Omental fat pad (tissue), 4 donors: Measurements from ENCODE around the gene HLA-F. TPM values are rescaled to one million over a fixed set of nuclear protein-coding genes. Genes with fewer than 3 reads are reported as not detected.

ENCODE experiments used
- ATAC-seq: fragments of 150-250 bp; one replicate; pipeline ENCODE4 v1.9.1; 2016; ENCODE audit warnings: mild to moderate bottlenecking, moderate library complexity; ENCODE audit not compliant: low FRiP score
- DNase-seq: peaks from one replicate; pipeline ENCODE4 v3.0.0-alpha.2; 2019; ENCODE audit warnings: low spot score
- total RNA-seq, 4 donors: library from RNA; depleted of rRNA; stranded (reverse); fragments of >200 nt; gene quantifications; one replicate each; pipeline ENCODE4 v1.1.0, GENCODE V29; 2016
- TF ChIP-seq, protein P1 (sequence below), 3 donors: fragments of 450-650 bp; IDR thresholded peaks; one replicate each; pipeline ENCODE4 v1.5.1; 2016 to 2017; ENCODE audit warnings: antibody characterized with exemption in 3 of 3, mild to moderate bottlenecking in 3 of 3, moderate library complexity in 2 of 3

The HLA-F gene
- total RNA-seq, 4 donors from 2014 or later, result 44.0 to 211 (median 76.3) TPM

DNA sequence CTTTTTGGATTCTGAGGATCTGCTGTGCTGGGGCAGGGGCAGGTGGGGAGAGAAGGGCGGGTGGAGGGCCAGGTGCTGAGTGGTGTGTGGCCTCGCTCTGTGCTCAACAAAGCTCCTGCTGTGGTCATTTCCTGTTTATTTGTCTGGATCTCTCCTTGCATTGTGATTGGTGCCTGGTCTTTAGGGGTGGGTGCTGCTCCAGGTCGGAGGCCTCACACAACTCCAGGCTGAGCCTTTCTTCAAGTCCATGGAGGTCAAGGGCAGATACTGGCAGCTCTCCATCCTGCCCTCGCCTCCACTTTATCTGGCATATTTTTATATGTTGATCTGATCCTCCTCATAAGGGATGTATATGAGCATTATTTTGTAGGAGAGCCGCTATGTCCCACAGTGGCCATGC is 36.2 kb downstream of the HLA-F start:
- TF ChIP-seq, protein P1, sequence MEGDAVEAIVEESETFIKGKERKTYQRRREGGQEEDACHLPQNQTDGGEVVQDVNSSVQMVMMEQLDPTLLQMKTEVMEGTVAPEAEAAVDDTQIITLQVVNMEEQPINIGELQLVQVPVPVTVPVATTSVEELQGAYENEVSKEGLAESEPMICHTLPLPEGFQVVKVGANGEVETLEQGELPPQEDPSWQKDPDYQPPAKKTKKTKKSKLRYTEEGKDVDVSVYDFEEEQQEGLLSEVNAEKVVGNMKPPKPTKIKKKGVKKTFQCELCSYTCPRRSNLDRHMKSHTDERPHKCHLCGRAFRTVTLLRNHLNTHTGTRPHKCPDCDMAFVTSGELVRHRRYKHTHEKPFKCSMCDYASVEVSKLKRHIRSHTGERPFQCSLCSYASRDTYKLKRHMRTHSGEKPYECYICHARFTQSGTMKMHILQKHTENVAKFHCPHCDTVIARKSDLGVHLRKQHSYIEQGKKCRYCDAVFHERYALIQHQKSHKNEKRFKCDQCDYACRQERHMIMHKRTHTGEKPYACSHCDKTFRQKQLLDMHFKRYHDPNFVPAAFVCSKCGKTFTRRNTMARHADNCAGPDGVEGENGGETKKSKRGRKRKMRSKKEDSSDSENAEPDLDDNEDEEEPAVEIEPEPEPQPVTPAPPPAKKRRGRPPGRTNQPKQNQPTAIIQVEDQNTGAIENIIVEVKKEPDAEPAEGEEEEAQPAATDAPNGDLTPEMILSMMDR (IDR thresholded peaks at IDR 0.05), result no peak
- no peak for DNase-seq
- no peak for ATAC-seq

DNA sequence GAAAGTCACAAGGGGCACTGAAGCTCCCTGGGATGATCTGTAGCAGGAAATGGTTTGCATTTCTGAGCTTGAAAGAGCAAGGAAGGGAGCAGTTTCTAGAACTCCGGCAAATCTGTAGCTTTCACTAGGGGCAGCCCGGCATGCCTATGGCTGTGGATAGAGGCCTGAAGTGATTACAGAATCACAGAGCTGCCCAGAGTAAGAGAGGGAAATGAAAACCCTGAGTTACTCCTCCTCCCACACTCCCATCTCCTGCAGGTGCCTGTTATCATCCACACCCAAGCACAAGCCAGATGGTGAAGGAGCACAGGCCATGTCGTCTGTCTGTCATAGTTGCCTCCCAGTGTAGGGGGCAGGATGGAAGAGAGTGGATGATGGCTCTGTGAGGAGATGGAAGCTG is 37.1 kb downstream of the HLA-F start:
- TF ChIP-seq, protein P1 (IDR thresholded peaks at IDR 0.05), result no peak
- DNase-seq (no peak), ATAC-seq (no peak)

DNA sequence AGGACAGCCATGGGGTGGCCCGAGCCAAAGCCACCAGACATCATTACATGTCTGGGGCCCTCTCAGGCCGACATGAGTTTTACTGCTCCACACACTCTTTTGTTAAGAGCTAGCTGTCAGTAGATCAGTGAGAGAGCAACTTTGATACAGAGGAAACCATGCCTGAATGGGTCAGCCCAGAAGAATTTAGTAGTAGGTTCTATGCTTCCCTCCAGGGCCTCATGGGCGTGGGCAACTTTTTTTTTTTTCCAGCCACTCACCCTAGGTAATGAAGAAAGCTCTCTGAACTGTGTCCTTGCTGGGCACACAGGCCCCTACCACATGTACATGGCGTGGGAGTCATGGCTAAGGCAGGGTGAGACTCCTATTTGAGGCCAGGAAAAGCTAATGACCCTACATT is 38.8 kb downstream of the HLA-F start:
- ATAC-seq (no peak), DNase-seq (no peak)
- TF ChIP-seq, protein P1 (IDR thresholded peaks at IDR 0.05), result no peak

DNA sequence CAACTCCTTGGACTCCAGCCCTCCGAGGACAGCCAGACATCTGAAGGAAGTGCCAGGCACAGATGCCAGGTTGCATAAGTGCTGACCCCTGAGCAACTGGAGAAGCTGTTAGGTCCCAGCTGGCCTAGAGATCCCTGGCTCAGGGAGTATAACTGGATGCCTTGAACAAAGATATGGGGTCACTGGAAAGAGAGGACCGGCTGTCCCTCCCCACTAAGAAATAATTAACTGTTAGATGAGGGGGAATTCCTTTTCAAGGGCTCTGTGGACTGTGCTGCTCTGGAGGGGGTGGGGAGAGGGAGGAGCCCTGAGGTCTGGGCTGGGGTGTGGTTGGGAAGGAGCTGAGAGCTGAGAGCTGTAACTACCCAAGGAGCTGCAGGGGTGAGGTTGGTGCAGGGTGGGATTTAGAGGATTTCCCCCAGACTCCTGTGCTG is 39.6 kb downstream of the HLA-F start:
- ATAC-seq, result no peak
- no peak for DNase-seq
- TF ChIP-seq, protein P1 (IDR thresholded peaks at IDR 0.05), result no peak

DNA sequence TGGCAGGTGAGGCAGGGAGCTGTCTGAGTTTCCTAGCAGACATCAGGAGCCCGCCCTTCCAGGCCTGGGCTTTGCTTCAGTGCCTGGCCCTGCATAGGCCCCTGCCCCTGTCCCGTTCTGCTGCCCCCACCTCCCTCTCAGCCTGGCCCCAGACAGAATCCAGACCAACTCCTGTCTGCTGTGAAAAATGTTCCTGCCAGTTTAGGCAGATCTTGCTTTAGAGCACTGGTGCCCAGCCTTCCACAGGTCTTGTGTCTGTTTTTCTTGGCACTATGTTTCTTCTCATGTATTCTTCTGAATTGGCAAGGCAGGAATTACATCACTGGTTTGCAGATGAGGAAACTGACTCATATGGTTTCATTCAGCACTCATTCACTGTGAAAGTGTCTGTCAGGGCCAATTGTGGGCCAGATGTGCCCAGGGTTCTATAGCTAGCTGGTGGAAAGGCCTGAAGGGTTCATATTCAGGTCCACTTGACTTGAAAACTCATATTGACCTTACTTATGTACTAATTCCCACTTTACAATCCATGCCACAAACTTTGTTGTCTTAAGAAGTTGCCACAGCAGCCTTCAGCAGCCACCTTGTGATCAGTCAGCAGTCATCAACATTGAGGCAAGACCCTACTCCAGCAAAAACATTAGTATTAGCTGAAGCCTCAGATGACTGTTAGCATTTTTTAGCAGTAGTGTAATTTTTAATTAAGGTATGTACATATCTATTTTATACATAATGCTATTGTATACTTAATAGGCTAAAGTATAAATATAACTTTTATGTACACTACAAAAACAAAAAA is 40.5 kb downstream of the HLA-F start:
- TF ChIP-seq, protein P1 (IDR thresholded peaks at IDR 0.05), result no peak
- DNase-seq (no peak), ATAC-seq (peak; percentile 18)

DNA sequence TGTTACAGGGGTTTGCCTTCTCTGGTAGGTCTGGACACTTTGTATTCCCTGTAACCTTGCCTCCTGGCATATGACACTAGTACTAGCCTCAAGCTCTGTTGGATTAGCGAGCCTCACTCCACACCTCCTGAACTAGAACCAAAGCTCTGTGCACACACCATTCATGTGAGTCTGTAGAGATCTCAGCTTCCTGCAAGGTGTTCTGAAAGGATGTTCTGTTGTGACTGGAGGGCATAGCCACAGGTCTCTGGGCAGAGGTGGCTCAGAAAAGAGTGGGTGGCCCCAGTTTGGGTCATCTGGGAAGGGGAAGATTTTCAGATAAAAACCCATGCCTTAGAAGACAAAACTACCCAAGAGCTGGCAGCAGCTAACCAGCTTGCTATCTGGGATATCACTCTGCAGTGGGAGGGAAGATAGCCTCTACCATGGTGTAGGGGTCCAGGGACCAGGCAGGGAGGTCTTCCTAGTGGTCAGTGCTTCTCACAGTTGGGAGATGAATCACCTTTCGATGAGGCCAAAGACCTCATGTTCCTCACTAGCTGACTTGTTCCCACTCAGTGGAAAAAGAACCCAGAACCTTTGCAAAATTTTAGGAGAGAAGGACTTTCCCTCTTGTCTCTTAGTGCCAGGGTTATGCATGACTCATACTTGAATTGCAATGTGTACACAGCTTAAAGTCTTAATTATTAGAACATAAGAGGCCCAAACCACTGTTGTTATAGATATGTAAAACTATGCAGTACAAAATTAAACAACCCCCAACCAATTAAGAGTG is 41.4 kb downstream of the HLA-F start:
- no peak for ATAC-seq
- TF ChIP-seq, protein P1 (IDR thresholded peaks at IDR 0.05), result no peak
- DNase-seq, result no peak
